ENCODE data around the gene TMEM258. TPM values are rescaled to one million over a fixed set of nuclear protein-coding genes. Genes with fewer than 3 reads are reported as not detected.

Gene TMEM258
- total RNA-seq, 1 experiment from 2014 or later = 201 TPM

DNA sequence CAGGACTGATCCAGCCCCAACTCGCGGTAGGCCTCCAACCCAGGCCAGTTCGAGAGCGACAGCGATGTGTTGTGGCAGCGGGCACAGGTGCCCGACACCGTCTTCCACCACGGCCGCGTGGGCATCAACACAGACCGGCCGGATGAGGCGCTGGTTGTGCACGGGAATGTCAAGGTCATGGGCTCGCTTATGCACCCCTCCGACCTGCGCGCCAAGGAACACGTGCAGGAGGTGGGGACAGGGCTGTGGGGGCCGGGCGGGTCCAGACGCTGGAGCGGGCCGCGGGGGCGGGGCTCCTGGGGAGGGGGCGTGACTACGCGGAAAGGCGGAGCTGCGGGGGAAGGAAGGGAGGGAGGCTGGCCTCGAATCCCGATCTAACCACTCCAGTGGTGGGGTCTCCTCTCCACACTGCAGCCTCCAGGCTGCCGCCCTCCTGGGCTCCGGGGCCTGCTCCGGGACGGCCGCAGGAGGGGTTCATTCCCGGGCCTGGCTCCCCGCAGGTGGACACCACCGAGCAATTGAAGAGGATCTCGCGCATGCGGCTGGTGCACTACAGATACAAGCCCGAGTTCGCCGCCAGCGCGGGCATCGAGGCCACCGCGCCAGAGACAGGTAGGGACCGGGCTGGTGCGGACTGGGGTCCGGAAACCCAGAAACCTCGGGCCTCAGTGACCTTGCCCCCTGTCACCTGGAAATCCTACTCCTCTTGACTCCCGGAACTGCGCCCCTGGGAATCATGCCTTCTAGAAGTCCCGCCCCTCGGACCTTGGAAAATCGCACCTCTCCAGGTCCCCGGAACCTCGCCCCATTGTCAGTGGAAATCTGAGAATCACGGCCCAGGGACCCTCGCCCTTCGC, 14.9 kb downstream of the TMEM258 start:
- Histone ChIP-seq H2BK15ac (ENCODE audit: low read depth, low read length) (no peak overlapping the region), H4K91ac (ENCODE audit: insufficient read length, low read depth, low read length) (no peak overlapping the region), H2BK20ac (ENCODE audit: low read depth, low read length, poor library complexity, severe bottlenecking) (no peak overlapping the region), H3K9me3 (ENCODE audit: control insufficient read depth, low read depth, low read length) (no peaks in the 10 kb centered on the region), H3K23ac (ENCODE audit: insufficient read length, low read depth, low read length) (no peak overlapping the region), H3K9ac (ENCODE audit: extremely low read depth, insufficient read length, low read length) (no peak overlapping the region), H3K23me2 (ENCODE audit: insufficient read length, low read depth, low read length, poor library complexity, severe bottlenecking) (no peaks in the 10 kb centered on the region), H3K27me3 (ENCODE audit: insufficient read depth, low read length) (no peaks in the 10 kb centered on the region), H2AK5ac (ENCODE audit: insufficient read length, low read length) (no peak overlapping the region), H3K27ac (ENCODE audit: insufficient read length, low read depth, low read length) (no peak overlapping the region), H4K5ac (ENCODE audit: insufficient read length, low read depth, low read length) (no peak overlapping the region), H3K18ac (ENCODE audit: insufficient read length, low read depth, low read length) (no peak overlapping the region), H3K4ac (ENCODE audit: low read depth, low read length) (no peak overlapping the region), H2AFZ (ENCODE audit: low read length) (no peak overlapping the region), H3T11ph (ENCODE audit: low read length) (no peak overlapping the region), H3K56ac (ENCODE audit: insufficient read length, low read depth, low read length) (no peak overlapping the region), H2BK5ac (ENCODE audit: insufficient read length, low read length) (no peak overlapping the region), H3K79me2 (ENCODE audit: insufficient read depth, low read length) (no peaks in the 10 kb centered on the region), H3K4me1 (ENCODE audit: insufficient read depth, low read length) (no peaks in the 10 kb centered on the region), H4K8ac (replicated peaks; ENCODE audit: insufficient read length, low read depth, low read length) (no peak overlapping the region), H3K79me1 (ENCODE audit: insufficient read depth, low read depth, low read length, poor library complexity, severe bottlenecking) (no peaks in the 10 kb centered on the region), H4K20me1 (ENCODE audit: control insufficient read depth, insufficient read depth, insufficient read length) (no peaks in the 10 kb centered on the region), H3K4me2 (ENCODE audit: insufficient read depth, insufficient read length, low read length) (no peak overlapping the region), H2BK120ac (ENCODE audit: low read depth, low read length, poor library complexity, severe bottlenecking) (no peak overlapping the region), H3K14ac (ENCODE audit: insufficient read depth, low read length) (no peak overlapping the region), H2BK12ac (ENCODE audit: insufficient read length, low read depth, low read length) (no peak overlapping the region)
- TF ChIP-seq, protein P1, sequence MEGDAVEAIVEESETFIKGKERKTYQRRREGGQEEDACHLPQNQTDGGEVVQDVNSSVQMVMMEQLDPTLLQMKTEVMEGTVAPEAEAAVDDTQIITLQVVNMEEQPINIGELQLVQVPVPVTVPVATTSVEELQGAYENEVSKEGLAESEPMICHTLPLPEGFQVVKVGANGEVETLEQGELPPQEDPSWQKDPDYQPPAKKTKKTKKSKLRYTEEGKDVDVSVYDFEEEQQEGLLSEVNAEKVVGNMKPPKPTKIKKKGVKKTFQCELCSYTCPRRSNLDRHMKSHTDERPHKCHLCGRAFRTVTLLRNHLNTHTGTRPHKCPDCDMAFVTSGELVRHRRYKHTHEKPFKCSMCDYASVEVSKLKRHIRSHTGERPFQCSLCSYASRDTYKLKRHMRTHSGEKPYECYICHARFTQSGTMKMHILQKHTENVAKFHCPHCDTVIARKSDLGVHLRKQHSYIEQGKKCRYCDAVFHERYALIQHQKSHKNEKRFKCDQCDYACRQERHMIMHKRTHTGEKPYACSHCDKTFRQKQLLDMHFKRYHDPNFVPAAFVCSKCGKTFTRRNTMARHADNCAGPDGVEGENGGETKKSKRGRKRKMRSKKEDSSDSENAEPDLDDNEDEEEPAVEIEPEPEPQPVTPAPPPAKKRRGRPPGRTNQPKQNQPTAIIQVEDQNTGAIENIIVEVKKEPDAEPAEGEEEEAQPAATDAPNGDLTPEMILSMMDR (conservative IDR thresholded peaks at IDR 0.05) = no peak
- Mint-ChIP-seq H3K27me3 (ENCODE audit: low read depth) (peaks cover 2% of the 10 kb centered on the region; the same call in 1 of the 2 replicates), H3K36me3 (ENCODE audit: insufficient read depth in 1 of 3, low read depth in 3 of 3) (peaks cover 3 to 16% (median 10%) of the 10 kb centered on the region in 3 experiments), H3K4me3 (no peak overlapping the region), H3K27ac (no peak overlapping the region), H3K9me3 (peaks cover 0 to 5% of the 10 kb centered on the region in 2 experiments; a peak in 2 of 5 replicates), H3K4me1 (peaks cover 19 to 20% of the 10 kb centered on the region in 2 experiments)
- no CpG with 5 or more reads among the region's 67 CpGs for WGBS (ENCODE audit: extremely low coverage, insufficient read length, low lambda C conversion rate)
- DNase-seq = peak; percentile 86
